Measurements from ENCODE around the gene STKLD1. TPM values are rescaled to one million over a fixed set of nuclear protein-coding genes. Genes with fewer than 3 reads are reported as not detected.

STKLD1 gene
- total and polyA plus RNA-seq, 9 of the 15 experiments (the other 6 are each of a cell fraction or from before 2014, with no cell fraction given): 0.10 to 0.65 (median 0.33) TPM; not detected in 2

DNA sequence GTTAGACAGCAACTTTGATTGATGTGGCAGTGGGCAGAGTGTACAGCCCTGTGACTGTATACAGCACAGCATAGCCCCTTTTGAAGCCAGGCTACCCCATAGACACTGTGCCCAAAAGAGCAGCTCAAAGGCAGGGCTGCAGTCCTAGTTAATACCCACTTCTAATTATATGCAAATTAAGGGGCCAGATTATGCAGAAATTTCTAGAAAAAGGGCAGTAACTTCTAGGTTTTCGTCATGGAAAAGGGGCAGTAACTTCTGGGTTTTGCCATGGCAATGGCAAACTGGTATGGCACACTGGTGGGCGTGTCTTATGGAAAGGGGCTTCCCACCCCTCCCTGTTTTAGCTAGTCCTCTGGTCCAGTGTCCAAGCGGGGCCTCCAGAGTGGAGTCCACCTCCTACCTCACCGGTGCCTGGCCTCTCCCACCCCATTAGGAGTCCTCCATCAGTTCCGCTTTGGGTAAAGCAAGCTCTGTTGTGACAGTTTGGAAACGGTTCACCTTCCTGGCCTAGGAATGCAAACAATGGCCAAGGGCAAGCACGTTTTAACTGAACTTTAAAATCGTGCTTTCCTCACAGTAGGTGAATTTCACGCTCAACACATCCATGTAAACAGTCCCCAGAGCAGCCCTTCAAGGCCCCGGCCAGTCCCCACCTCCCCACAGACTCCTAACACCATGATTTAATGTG lies 51.6 kb downstream of the STKLD1 start:
- Histone ChIP-seq H3K27me3 (ENCODE audit: control insufficient read depth in 2 of 2, insufficient read depth in 2 of 2, low read length in 2 of 2) (peaks cover 24 to 41% of the 10 kb centered on the region in 2 experiments), H3K9ac (ENCODE audit: insufficient read depth in 1 of 2, low read depth in 2 of 2, low read length in 2 of 2) (no peak overlapping the region), H2AFZ (ENCODE audit: low read depth, low read length) (no peak overlapping the region), H3K79me2 (ENCODE audit: control insufficient read depth, insufficient read depth, low read length) (no peaks in the 10 kb centered on the region), H3K4me1 (replicated peaks in 1 of 2; ENCODE audit: control insufficient read depth in 2 of 2, insufficient read depth in 2 of 2, low read length in 2 of 2) (peaks cover 10 to 34% of the 10 kb centered on the region in 2 experiments; a peak in 3 of 5 replicates), H4K20me1 (replicated peaks; ENCODE audit: control insufficient read depth, insufficient read depth, low read length) (no peaks in the 10 kb centered on the region), H3K4me3 (no peak overlapping the region), H3K36me3 (ENCODE audit: control insufficient read depth, insufficient read depth, low read length) (no peaks in the 10 kb centered on the region), H3K4me2 (ENCODE audit: insufficient read depth, low read length) (no peak overlapping the region), H3K9me3 (replicated peaks; ENCODE audit: control insufficient read depth, insufficient read depth, low read depth, low read length) (no peaks in the 10 kb centered on the region), H3K27ac (ENCODE audit: extremely low read depth, low read depth, low read length) (no peak overlapping the region), H3K9me1 (ENCODE audit: control insufficient read depth, insufficient read depth, low read length) (peaks cover 3% of the 10 kb centered on the region)
- FAIRE-seq: no peak
- TF ChIP-seq, protein P1, sequence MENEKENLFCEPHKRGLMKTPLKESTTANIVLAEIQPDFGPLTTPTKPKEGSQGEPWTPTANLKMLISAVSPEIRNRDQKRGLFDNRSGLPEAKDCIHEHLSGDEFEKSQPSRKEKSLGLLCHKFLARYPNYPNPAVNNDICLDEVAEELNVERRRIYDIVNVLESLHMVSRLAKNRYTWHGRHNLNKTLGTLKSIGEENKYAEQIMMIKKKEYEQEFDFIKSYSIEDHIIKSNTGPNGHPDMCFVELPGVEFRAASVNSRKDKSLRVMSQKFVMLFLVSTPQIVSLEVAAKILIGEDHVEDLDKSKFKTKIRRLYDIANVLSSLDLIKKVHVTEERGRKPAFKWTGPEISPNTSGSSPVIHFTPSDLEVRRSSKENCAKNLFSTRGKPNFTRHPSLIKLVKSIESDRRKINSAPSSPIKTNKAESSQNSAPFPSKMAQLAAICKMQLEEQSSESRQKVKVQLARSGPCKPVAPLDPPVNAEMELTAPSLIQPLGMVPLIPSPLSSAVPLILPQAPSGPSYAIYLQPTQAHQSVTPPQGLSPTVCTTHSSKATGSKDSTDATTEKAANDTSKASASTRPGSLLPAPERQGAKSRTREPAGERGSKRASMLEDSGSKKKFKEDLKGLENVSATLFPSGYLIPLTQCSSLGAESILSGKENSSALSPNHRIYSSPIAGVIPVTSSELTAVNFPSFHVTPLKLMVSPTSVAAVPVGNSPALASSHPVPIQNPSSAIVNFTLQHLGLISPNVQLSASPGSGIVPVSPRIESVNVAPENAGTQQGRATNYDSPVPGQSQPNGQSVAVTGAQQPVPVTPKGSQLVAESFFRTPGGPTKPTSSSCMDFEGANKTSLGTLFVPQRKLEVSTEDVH (IDR thresholded peaks at IDR 0.05; ENCODE audit: low read depth, partially characterized antibody): no peak
- TF ChIP-seq HDAC3 (IDR thresholded peaks at IDR 0.05; ENCODE audit: borderline replicate concordance, partially characterized antibody) (no peak), MCM3 (IDR thresholded peaks at IDR 0.05) (no peak), NFYB (IDR thresholded peaks at IDR 0.05; ENCODE audit: extremely low read depth, insufficient read length) (no peak), ZNF121 (CRISPR knock-in tag; conservative IDR thresholded peaks at IDR 0.05) (no peak), SOX6 (IDR thresholded peaks at IDR 0.05) (no peak), ZNF445 (CRISPR knock-in tag; IDR thresholded peaks at IDR 0.05; ENCODE audit: low read depth) (no peak), SPI1 (IDR thresholded peaks at IDR 0.05; ENCODE audit: borderline replicate concordance, low read depth, low read length) (no peak), TAF9B (IDR thresholded peaks at IDR 0.05; ENCODE audit: partially characterized antibody) (no peak), PHF21A (IDR thresholded peaks at IDR 0.05; ENCODE audit: borderline replicate concordance, low read depth) (no peak)
- TF ChIP-seq, protein P2, sequence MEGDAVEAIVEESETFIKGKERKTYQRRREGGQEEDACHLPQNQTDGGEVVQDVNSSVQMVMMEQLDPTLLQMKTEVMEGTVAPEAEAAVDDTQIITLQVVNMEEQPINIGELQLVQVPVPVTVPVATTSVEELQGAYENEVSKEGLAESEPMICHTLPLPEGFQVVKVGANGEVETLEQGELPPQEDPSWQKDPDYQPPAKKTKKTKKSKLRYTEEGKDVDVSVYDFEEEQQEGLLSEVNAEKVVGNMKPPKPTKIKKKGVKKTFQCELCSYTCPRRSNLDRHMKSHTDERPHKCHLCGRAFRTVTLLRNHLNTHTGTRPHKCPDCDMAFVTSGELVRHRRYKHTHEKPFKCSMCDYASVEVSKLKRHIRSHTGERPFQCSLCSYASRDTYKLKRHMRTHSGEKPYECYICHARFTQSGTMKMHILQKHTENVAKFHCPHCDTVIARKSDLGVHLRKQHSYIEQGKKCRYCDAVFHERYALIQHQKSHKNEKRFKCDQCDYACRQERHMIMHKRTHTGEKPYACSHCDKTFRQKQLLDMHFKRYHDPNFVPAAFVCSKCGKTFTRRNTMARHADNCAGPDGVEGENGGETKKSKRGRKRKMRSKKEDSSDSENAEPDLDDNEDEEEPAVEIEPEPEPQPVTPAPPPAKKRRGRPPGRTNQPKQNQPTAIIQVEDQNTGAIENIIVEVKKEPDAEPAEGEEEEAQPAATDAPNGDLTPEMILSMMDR (IDR thresholded peaks at IDR 0.05 in 2 of 3, conservative IDR thresholded peaks at IDR 0.05 in 1 of 3; ENCODE audit: insufficient read depth in 2 of 3, low read depth in 1 of 3, low read length in 3 of 3): no peak
- intact Hi-C loops (cut with micrococcal nuclease) (no loop called here), in situ Hi-C loops (cut with MboI) (no loop called here)
- POLR2A ChIA-PET: interaction anchor here (0.7 to 0.8 kb wide), 2 partner anchors 9 to 65 kb away, joined by 3 to 4 read pairs; no protein-coding TSS in a partner anchor
- CTCF ChIA-PET (ENCODE audit: low intra/inter-chr PET ratio): no interaction called here
- no TSS peak for BruUV-seq (replicated peaks)
- 18% methylated on average over 10 of the region's 10 CpGs for WGBS (ENCODE audit: insufficient coverage, low coverage, missing lambda C conversion rate)
- no peak for DNase-seq (ENCODE audit: extremely low read depth in 1 of 4, low spot score in 3 of 4)
- ATAC-seq: no peak

All from K562 (cell line).